Measurements from ENCODE around the gene MED25. TPM values are rescaled to one million over a fixed set of nuclear protein-coding genes. Genes with fewer than 3 reads are reported as not detected.
"Not testable (repeated sequence)": the region's sequence is repeated elsewhere in the genome, so short reads cannot be mapped to it uniquely, and the experiment has no call there.

MED25 gene
- total RNA-seq, 5 donors from 2014 or later (not counting 1 experiment from before 2014, with no cell fraction given): 46.0 to 64.1 (median 57.6) TPM

- POLR2A ChIA-PET: interaction anchor here (0.7 to 1.1 kb wide), 5 partner anchors 31 to 489 kb away, joined by 3 to 8 read pairs (median 4); partner anchors contain the start of genes AP2A1 (in 1 of the 2) and PTOV1 (in 1 of the 2)
- no peaks in the 10 kb centered on the region for H3K27me3 ChIP-seq (replicated peaks in 1 of 2; ENCODE audit: control insufficient read depth in 2 of 2, extremely low read depth in 1 of 2, insufficient read depth in 2 of 2, low read length in 1 of 2)
- Mint-ChIP-seq H3K9me3 (no peaks in the 10 kb centered on the region), H3K27ac (peak overlapping the region; percentile 100), H3K36me3 (peaks cover 10% of the 10 kb centered on the region), H3K4me1 (peaks cover 34 to 41% (median 39%) of the 10 kb centered on the region in 3 donors), H3K4me3 (peak overlapping the region; percentile 98 to 99 (median 99)), H3K27me3 (no peaks in the 10 kb centered on the region)
- DNase-seq (no peak), ATAC-seq (replicated peaks in 1 of 4) (no peak)
- peak overlapping the region; percentile 88 to 99 for H3K4me3 ChIP-seq (ENCODE audit: control insufficient read depth in 1 of 2, extremely low read depth in 1 of 2, low read length in 1 of 2)
- CTCF ChIA-PET: interaction anchor here in 1 of 2 donors (0.7 to 1.0 kb wide), 2 partner anchors 49 to 228 kb away, joined by 3 to 4 read pairs; no protein-coding TSS in a partner anchor
- peaks cover 4 to 20% of the 10 kb centered on the region in 2 experiments for H3K4me1 ChIP-seq (ENCODE audit: control insufficient read depth in 1 of 2, extremely low read depth in 1 of 2, insufficient read depth in 2 of 2, low read length in 2 of 2)
- peak overlapping the region; percentile 94 for H3K27ac ChIP-seq (ENCODE audit: low read length)
- 35% methylated on average over 9 of the region's 16 CpGs for WGBS (ENCODE audit: insufficient coverage)
- no peaks in the 10 kb centered on the region for H3K9me3 ChIP-seq
- H3K36me3 ChIP-seq (ENCODE audit: control insufficient read depth in 2 of 2, extremely low read depth in 1 of 2, insufficient read depth in 1 of 2, low read length in 1 of 2): peaks cover 0 to 18% of the 10 kb centered on the region in 2 donors
These were observed 721 bp downstream of the MED25 start for GRCh38 chr19:49818649-49819370.

- not testable (repeated sequence) for H3K27me3 ChIP-seq (replicated peaks in 1 of 2; ENCODE audit: control insufficient read depth in 2 of 2, extremely low read depth in 1 of 2, insufficient read depth in 2 of 2, low read length in 1 of 2); DNase-seq; ATAC-seq (replicated peaks in 1 of 4); H3K9me3 ChIP-seq; H3K4me3 ChIP-seq (ENCODE audit: control insufficient read depth in 1 of 2, extremely low read depth in 1 of 2, low read length in 1 of 2); H3K36me3 Mint-ChIP-seq; H3K9me3 Mint-ChIP-seq; H3K27ac ChIP-seq (ENCODE audit: low read length); H3K27me3 Mint-ChIP-seq
- Mint-ChIP-seq H3K4me3 (peak overlapping the region; percentile 98 to 99 (median 99)), H3K4me1 (peaks cover 32 to 33% (median 33%) of the 10 kb centered on the region in 3 donors), H3K27ac (peak overlapping the region; percentile 73 to 82)
- Histone ChIP-seq H3K36me3 (ENCODE audit: control insufficient read depth in 2 of 2, extremely low read depth in 1 of 2, insufficient read depth in 1 of 2, low read length in 1 of 2) (peaks cover 0 to 24% of the 10 kb centered on the region in 2 donors), H3K4me1 (ENCODE audit: control insufficient read depth in 1 of 2, extremely low read depth in 1 of 2, insufficient read depth in 2 of 2, low read length in 2 of 2) (peaks cover 4 to 20% of the 10 kb centered on the region in 2 experiments)
- ChIA-PET CTCF (interaction anchor here (0.7 kb wide), 2 partner anchors 53 to 228 kb away, joined by 3 to 4 read pairs; no protein-coding TSS in a partner anchor), POLR2A (interaction anchor here (0.7 to 0.8 kb wide), 3 partner anchors 32 to 488 kb away, joined by 3 to 5 read pairs (median 4); no protein-coding TSS in a partner anchor)
- WGBS (ENCODE audit: insufficient coverage): 97% methylated on average over 5 of the region's 7 CpGs
These were observed 1.5 kb downstream of the MED25 start for GRCh38 chr19:49819452-49820115.

- no peaks in the 10 kb centered on the region for H3K27me3 Mint-ChIP-seq
- ChIA-PET CTCF (no interaction called here), POLR2A (interaction anchor here in 1 of 2 donors (0.7 kb wide), 1 partner anchor 228 kb away, joined by 5 read pairs; no protein-coding TSS in a partner anchor)
- H3K4me1 Mint-ChIP-seq: peaks cover 30 to 31% (median 31%) of the 10 kb centered on the region in 3 donors
- H3K36me3 ChIP-seq (ENCODE audit: control insufficient read depth in 2 of 2, extremely low read depth in 1 of 2, insufficient read depth in 1 of 2, low read length in 1 of 2): peaks cover 0 to 26% of the 10 kb centered on the region in 2 donors
- ATAC-seq (replicated peaks in 1 of 4): no peak
- no peak overlapping the region for H3K27ac ChIP-seq (ENCODE audit: low read length)
- WGBS (ENCODE audit: insufficient coverage): 99% methylated on average over 7 of the region's 10 CpGs
- H3K27me3 ChIP-seq (replicated peaks in 1 of 2; ENCODE audit: control insufficient read depth in 2 of 2, extremely low read depth in 1 of 2, insufficient read depth in 2 of 2, low read length in 1 of 2): no peaks in the 10 kb centered on the region
- peaks cover 4 to 20% of the 10 kb centered on the region in 2 experiments for H3K4me1 ChIP-seq (ENCODE audit: control insufficient read depth in 1 of 2, extremely low read depth in 1 of 2, insufficient read depth in 2 of 2, low read length in 2 of 2)
- DNase-seq: no peak
- peak overlapping the region; percentile 7 to 99 (median 25) for H3K4me3 Mint-ChIP-seq
- no peaks in the 10 kb centered on the region for H3K9me3 ChIP-seq
- H3K27ac Mint-ChIP-seq: no peak overlapping the region
- no peak overlapping the region for H3K4me3 ChIP-seq (ENCODE audit: control insufficient read depth in 1 of 2, extremely low read depth in 1 of 2, low read length in 1 of 2)
- H3K9me3 Mint-ChIP-seq: no peaks in the 10 kb centered on the region
- peaks cover 10% of the 10 kb centered on the region for H3K36me3 Mint-ChIP-seq
These were observed 2.0 kb downstream of the MED25 start for GRCh38 chr19:49820125-49820524.

GRCh38 chr19:49823472-49823871, 5.4 kb downstream of the MED25 start:
- H3K4me3 ChIP-seq (ENCODE audit: control insufficient read depth in 1 of 2, extremely low read depth in 1 of 2, low read length in 1 of 2): no peak overlapping the region
- peaks cover 4 to 12% of the 10 kb centered on the region in 2 experiments for H3K4me1 ChIP-seq (ENCODE audit: control insufficient read depth in 1 of 2, extremely low read depth in 1 of 2, insufficient read depth in 2 of 2, low read length in 2 of 2)
- CTCF ChIA-PET: no interaction called here
- H3K27ac ChIP-seq (ENCODE audit: low read length): no peak overlapping the region
- Mint-ChIP-seq H3K36me3 (peaks cover 24% of the 10 kb centered on the region), H3K27ac (no peak overlapping the region), H3K4me3 (no peak overlapping the region), H3K27me3 (no peaks in the 10 kb centered on the region), H3K9me3 (no peaks in the 10 kb centered on the region), H3K4me1 (peaks cover 22 to 28% (median 26%) of the 10 kb centered on the region in 3 donors)
- POLR2A ChIA-PET: no interaction called here
- 94% methylated on average over 11 of the region's 12 CpGs for WGBS (ENCODE audit: insufficient coverage)
- peaks cover 4 to 41% of the 10 kb centered on the region in 2 donors for H3K36me3 ChIP-seq (ENCODE audit: control insufficient read depth in 2 of 2, extremely low read depth in 1 of 2, insufficient read depth in 1 of 2, low read length in 1 of 2)
- no peak for ATAC-seq (replicated peaks in 1 of 4)
- H3K27me3 ChIP-seq (replicated peaks in 1 of 2; ENCODE audit: control insufficient read depth in 2 of 2, extremely low read depth in 1 of 2, insufficient read depth in 2 of 2, low read length in 1 of 2): no peaks in the 10 kb centered on the region
- DNase-seq: no peak
- no peaks in the 10 kb centered on the region for H3K9me3 ChIP-seq

GRCh38 chr19:49824662-49825061, 6.6 kb downstream of the MED25 start:
- no peaks in the 10 kb centered on the region for H3K27me3 ChIP-seq (replicated peaks in 1 of 2; ENCODE audit: control insufficient read depth in 2 of 2, extremely low read depth in 1 of 2, insufficient read depth in 2 of 2, low read length in 1 of 2)
- DNase-seq (no peak), ATAC-seq (replicated peaks in 1 of 4) (no peak)
- no peak overlapping the region for H3K4me3 ChIP-seq (ENCODE audit: control insufficient read depth in 1 of 2, extremely low read depth in 1 of 2, low read length in 1 of 2)
- H3K4me1 ChIP-seq (ENCODE audit: control insufficient read depth in 1 of 2, extremely low read depth in 1 of 2, insufficient read depth in 2 of 2, low read length in 2 of 2): no peaks in the 10 kb centered on the region
- Mint-ChIP-seq H3K27ac (no peak overlapping the region), H3K36me3 (peaks cover 24% of the 10 kb centered on the region), H3K27me3 (no peaks in the 10 kb centered on the region), H3K9me3 (no peaks in the 10 kb centered on the region), H3K4me3 (no peak overlapping the region), H3K4me1 (peaks cover 11 to 19% (median 16%) of the 10 kb centered on the region in 3 donors)
- POLR2A ChIA-PET: no interaction called here
- CTCF ChIA-PET: no interaction called here
- WGBS (ENCODE audit: insufficient coverage): 96% methylated on average over 4 of the region's 6 CpGs
- no peaks in the 10 kb centered on the region for H3K9me3 ChIP-seq
- H3K36me3 ChIP-seq (ENCODE audit: control insufficient read depth in 2 of 2, extremely low read depth in 1 of 2, insufficient read depth in 1 of 2, low read length in 1 of 2): peaks cover 13 to 48% of the 10 kb centered on the region in 2 donors
- H3K27ac ChIP-seq (ENCODE audit: low read length): no peak overlapping the region

- ChIA-PET POLR2A (no interaction called here), CTCF (no interaction called here)
- H3K9me3 ChIP-seq: no peaks in the 10 kb centered on the region
- Mint-ChIP-seq H3K9me3 (no peaks in the 10 kb centered on the region), H3K36me3 (peaks cover 27% of the 10 kb centered on the region), H3K27ac (no peak overlapping the region), H3K27me3 (no peaks in the 10 kb centered on the region), H3K4me3 (no peak overlapping the region), H3K4me1 (peaks cover 4 to 10% (median 5%) of the 10 kb centered on the region in 3 donors)
- H3K27ac ChIP-seq (ENCODE audit: low read length): no peak overlapping the region
- DNase-seq (no peak), ATAC-seq (replicated peaks in 1 of 4) (no peak)
- H3K27me3 ChIP-seq (replicated peaks in 1 of 2; ENCODE audit: control insufficient read depth in 2 of 2, extremely low read depth in 1 of 2, insufficient read depth in 2 of 2, low read length in 1 of 2): no peaks in the 10 kb centered on the region
- no peak overlapping the region for H3K4me3 ChIP-seq (ENCODE audit: control insufficient read depth in 1 of 2, extremely low read depth in 1 of 2, low read length in 1 of 2)
- 92% methylated on average over 13 of the region's 14 CpGs for WGBS (ENCODE audit: insufficient coverage)
- peaks cover 18 to 63% of the 10 kb centered on the region in 2 donors for H3K36me3 ChIP-seq (ENCODE audit: control insufficient read depth in 2 of 2, extremely low read depth in 1 of 2, insufficient read depth in 1 of 2, low read length in 1 of 2)
- no peaks in the 10 kb centered on the region for H3K4me1 ChIP-seq (ENCODE audit: control insufficient read depth in 1 of 2, extremely low read depth in 1 of 2, insufficient read depth in 2 of 2, low read length in 2 of 2)
These were observed 8.9 kb downstream of the MED25 start for GRCh38 chr19:49827034-49827433.

Data from T-cell (primary cell).